IMR-90 (cell line): ENCODE data around the gene CYP19A1. TPM values are rescaled to one million over a fixed set of nuclear protein-coding genes. Genes with fewer than 3 reads are reported as not detected.

Source experiments
- microRNA-seq, 2 experiments: library from miRNA; stranded (forward) in 1 of 2; unstranded in 1 of 2; fragments of 10-50 nt in 1 of 2; fragments of <30 nt in 1 of 2; gene quantifications in 1 of 2; microRNA quantifications in 1 of 2; one replicate each; pipeline versions ENCODE3 to v1.1.0; 2013 to 2020; ENCODE audit not compliant: insufficient read depth in 1 of 2, insufficient read length in 1 of 2, unreplicated experiment in 1 of 2
- polyA plus RNA-seq, 3 experiments: library from polyadenylated mRNA; depleted of rRNA; stranded (reverse); fragments of >200 nt; gene quantifications; 2 replicates each; pipeline ENCODE4 v1.2.3, GENCODE V29; 2012; ENCODE audit warnings: low replicate concordance in 1 of 3
- small RNA-seq, 5 experiments: library from RNA; depleted of rRNA; stranded (forward); fragments of <200 nt; gene quantifications; one replicate each; pipeline ENCODE3, GENCODE V24; 2012
- total RNA-seq: library from RNA; depleted of rRNA; stranded (reverse); fragments of >200 nt; gene quantifications from 2 replicates; pipeline ENCODE4 v1.2.3, GENCODE V29; 2012; rRNA removed

CYP19A1 gene
- total and polyA plus RNA-seq, 2 of the 4 experiments (the other 2 are of a cell fraction) = not detected

Small RNAs within 50 kb of the gene (microRNA-seq; reads per million reads assigned to microRNA genes)
- gene AC020891.4 (ENCODE audit: insufficient read depth, insufficient read length) (not detected), gene MIR4713 (ENCODE audit: insufficient read depth in 1 of 2, insufficient read length in 1 of 2, unreplicated experiment in 1 of 2) (0 reads per million in 2 experiments), gene MIR7973-1 (ENCODE audit: insufficient read depth in 1 of 2, insufficient read length in 1 of 2, unreplicated experiment in 1 of 2) (0 reads per million in 2 experiments), gene MIR7973-2 (ENCODE audit: unreplicated experiment) (not detected)

Small RNAs within 50 kb of the gene (small RNA-seq; reads per million reads assigned to genes)
- gene AC020891.4 (0 reads per million in 5 experiments), gene MIR4713 (0 reads per million in 5 experiments), gene MIR7973-1 (0 reads per million in 5 experiments)

Other genes with a start within 250 kb of the CYP19A1 start
- 0.83 and 0.90 TPM in 2 replicates for gene TNFAIP8L3, start 243.7 kb downstream of the CYP19A1 start, total RNA-seq
- gene TNFAIP8L3, start 243.7 kb downstream of the CYP19A1 start, polyA plus RNA-seq (2012; rRNA removed) = 0.09 and 0.29 TPM in 2 replicates
- under 0.01 TPM in 1 of 2 replicates, not detected in the other for gene GLDN, start 3.1 kb upstream of the CYP19A1 start, total RNA-seq
- not detected in 2 replicates for gene GLDN, start 3.1 kb upstream of the CYP19A1 start, polyA plus RNA-seq (2012; rRNA removed)